SW 1271 (cell line): ENCODE data around the gene CBLN4.

Source experiments
- DNase-seq, 2 experiments: peaks; one replicate each; lab custom pipeline; 2025; lab: John Stamatoyannopoulos, UW

The CBLN4 gene

DNA sequence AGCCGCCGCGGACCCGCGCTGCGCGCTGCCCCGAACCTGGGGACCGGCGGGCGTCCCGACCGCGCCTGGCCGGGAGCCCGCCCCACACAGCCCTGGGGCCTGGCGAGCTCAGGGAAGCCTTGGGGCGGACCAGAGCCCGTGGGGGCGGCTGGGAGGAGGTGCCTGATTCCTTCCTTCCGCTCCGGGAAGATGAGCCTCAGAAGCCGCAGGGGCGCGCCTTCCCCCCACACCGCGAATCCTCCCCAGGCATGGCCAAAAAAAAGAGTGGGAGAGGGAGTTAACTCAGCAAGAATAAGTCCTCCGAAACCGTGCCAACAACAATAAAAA is at the start of gene CBLN4:
Gene CBLN4, minus strand, starts transcription at position 131 of the 327 bp plus-strand sequence. CDS start 1,348 bp downstream, outside the sequence.
- no peak for DNase-seq

GRCh38 chr20:56043227-56043626 is 37.9 kb upstream of the CBLN4 start:
- no peak for DNase-seq

DNA sequence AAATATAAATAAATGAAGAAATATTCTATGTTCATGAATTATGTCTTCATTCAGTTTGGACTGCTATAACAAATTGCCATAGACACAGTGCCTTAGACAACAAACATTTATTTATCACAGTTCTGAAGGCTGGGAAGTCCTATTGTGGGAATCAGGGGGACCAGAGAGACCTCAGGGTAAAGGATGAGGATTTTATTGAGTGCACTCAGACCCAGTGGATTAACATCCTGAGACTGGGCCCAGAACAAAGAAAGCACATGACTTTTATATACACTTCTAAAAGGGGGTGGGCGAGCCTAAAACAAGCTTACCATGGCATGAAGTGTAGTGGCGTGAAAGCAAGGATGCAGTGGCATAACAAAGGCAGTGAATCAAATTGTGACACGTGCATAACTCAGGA is 26.9 kb upstream of the CBLN4 start:
- DNase-seq, result no peak

DNA sequence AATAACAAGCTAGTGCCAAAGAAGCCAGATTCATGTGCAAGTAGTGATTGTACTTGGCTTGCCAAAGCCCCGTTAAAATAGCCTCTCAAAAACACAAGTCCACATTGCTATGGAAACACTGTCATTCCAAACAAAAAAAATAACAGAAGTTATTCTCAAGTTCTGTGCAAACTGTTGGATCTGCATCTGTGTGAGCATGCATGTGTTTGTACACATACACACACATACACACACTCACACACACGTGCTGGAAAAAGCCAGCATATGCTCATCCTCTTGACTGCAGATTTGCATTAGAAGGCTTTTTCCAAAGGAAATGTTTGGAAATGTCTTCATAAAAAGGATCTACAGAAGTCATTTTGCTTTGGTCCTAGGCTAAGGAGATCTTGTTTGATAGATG is 13.4 kb upstream of the CBLN4 start:
- no peak for DNase-seq

- no peak for DNase-seq
Measured at GRCh38 chr20:56018194-56018593, 12.9 kb upstream of the CBLN4 start.

GRCh38 chr20:56017560-56017959 is 12.2 kb upstream of the CBLN4 start:
- no peak for DNase-seq

- no peak for DNase-seq
Measured at GRCh38 chr20:56014998-56015397, 9.7 kb upstream of the CBLN4 start.

GRCh38 chr20:56014151-56014550 is 8.8 kb upstream of the CBLN4 start:
- no peak for DNase-seq

- DNase-seq, result no peak
Measured at GRCh38 chr20:56004611-56005388, 519 bp downstream of the CBLN4 start.

DNA sequence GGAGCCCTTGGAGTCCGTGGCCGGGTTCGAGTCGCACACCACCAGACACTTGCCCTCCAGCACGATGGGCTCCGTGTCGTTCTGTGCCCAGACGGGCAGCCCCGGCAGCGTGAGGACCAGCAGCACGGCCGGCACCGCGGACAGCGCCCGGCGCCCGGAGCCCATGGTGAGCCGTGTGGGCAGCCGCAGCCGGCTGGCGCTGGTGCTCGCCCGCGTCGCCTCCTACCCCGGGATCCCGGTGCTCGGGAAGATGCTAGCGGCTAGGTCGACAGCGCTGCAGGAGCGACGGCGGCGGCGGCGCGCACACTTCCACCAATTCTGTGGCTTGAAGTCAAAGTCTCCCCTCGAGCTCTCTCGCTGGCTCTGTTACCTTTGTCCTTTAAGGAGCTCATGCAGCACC is 1.3 kb downstream of the CBLN4 start:
- no peak for DNase-seq

DNA sequence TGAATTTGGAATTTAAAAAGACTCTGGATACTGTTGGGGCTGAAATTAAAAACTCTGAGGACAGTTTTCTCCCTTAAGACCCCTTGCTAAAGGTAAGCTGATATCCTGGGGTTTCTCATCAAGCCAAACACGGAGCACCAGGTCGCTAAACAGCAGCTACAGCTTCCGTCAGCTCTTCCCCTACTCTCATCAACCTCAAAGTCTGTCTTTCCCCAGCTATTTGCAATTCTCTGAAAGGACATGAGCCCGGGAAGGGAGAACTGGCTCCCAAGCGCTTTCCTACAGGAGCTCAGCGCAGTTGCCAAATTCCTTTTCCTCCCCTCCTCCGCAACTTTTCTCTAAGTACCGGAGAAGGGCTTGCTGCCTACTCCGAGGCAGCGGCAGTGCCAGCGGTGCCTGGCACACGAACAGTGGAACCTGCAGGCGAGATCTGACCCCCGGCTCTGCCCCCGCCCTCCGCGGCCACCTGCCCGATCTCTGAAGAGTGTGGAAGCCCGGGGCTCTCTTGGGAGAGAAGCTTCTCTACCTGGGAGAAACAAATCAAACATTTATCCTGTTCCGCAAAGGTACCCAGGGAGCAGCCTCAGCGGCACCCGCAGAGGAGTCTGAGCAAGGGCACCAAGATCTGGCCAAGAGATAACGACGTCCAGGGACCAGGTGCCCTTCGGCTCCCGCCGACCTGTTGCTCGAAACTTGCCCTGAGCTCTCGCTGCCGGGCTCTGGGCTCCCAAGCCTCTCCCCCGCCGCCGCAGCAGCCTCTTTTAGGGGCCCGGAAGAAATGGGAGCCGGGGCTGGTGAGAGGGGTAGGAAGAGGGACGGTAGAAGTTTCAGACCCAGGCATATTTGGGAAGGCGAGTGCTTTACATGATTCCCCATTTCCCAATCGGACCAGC is 2.2 kb downstream of the CBLN4 start:
- DNase-seq, result no peak

GRCh38 chr20:56001890-56002289 is 3.4 kb downstream of the CBLN4 start:
- DNase-seq, result no peak

DNA sequence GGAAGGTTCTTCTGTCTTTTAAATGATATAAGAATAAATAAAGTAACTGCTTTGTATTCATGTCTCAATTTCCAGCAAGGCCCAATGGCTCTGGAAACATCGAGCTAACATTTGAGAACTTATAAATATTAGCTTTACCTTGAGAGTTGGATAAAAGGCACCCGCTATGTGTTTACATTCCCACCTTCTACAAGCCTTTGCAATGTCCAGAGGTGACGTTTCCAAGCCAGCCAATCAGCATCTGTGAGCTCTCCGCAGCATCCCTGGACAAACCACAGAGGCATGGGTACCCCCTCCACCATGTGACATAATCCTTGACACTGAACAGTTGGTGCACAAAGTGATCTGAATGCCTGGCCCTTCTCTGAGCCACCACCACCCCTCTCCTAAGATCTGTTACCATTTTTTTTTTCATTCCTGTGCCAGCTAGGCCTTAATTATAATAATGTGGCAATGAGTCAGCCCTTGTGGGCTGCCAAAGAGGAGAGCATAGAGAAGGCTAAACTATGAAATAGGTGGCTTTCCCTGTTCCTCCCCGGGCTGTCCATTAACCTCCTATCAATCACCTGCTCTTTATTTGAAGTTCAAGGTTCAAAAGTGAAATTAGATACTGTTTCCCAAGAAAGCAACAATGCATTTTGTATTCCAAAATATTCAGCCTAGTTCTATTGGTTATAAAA is 4.1 kb downstream of the CBLN4 start:
- no peak for DNase-seq

GRCh38 chr20:55978550-55978949 is 26.8 kb downstream of the CBLN4 start:
- no peak for DNase-seq

DNA sequence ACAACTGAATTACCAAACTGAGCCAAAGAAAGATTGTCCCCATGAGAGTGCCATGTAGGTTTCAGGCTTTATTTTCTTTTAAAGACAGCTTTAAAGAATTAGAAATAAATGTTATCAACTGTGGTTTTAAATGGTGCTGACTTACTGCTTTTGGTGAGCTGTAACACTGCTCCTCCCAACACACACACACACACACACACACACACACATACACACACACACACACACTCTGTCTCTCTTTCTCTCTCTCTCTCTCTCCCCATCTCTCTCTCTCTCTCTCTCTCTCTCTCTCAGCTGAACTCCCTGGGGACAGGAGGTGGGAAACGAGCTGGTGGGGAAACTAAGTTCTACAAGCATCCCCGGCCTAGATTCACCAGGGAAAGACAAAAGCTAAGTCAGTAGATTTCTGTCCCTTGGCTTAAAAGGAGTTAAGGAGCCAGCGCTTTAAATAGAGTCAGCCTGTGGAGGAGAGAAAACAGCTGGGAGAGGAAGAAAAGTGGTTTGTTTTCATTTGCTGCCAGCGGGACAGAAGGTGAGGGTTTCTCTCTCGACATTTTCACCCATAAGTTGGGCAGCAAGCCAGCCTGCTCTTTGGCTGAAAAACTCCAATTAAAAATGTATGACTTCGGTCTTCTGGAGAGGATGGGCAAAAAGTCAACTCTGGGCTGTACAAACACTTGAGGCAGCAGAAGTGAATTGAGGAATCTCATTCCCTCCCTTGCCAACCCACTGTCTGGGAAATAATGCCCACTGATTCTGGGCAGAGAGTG is 27.4 kb downstream of the CBLN4 start:
- DNase-seq, result no peak

GRCh38 chr20:55974491-55975202 is 30.7 kb downstream of the CBLN4 start:
- no peak for DNase-seq

- no peak for DNase-seq
Measured at GRCh38 chr20:55964790-55965189, 40.5 kb downstream of the CBLN4 start.

- no peak for DNase-seq
Measured at GRCh38 chr20:55961376-55962330, 43.7 kb downstream of the CBLN4 start.

DNA sequence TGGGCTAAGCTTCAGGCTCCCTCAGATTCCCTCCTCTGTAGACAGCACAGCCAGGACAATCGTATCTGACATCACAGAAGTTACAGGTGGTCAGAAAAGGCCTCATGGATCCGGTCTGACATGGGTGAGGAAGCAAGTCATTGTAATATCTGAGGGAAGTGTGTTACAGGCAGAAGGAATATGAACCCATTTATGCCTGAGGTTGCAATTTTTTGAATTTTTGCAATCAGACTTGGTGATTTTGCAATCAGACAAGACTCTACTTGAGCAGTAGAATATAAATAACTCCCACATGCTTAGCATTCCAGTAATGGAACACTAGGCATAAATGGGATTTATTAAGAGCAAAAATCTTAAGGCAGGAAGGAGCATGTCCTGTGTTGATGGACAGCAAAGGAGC is 52.1 kb downstream of the CBLN4 start:
- no peak for DNase-seq

- no peak for DNase-seq
Measured at GRCh38 chr20:55947701-55948100, 57.6 kb downstream of the CBLN4 start.
